WTC11 (cell line): ENCODE measurements around the gene TAF1B. TPM values are rescaled to one million over a fixed set of nuclear protein-coding genes. Genes with fewer than 3 reads are reported as not detected.
A peak's percentile ranks its signal among the peaks of the same experiment; 100 is the strongest.

Experiments used
- ATAC-seq: fragments of 200-7000 bp; cut with Tn5 transposase; 2 replicates; pipeline ENCODE4 v1.10.0; 2021; ENCODE audit warnings: mild to moderate bottlenecking, moderate library complexity
- CTCF ChIA-PET: fragments of 300-600 bp; sonication (Branson Sonifier 250); formaldehyde crosslinking; loops from one replicate; lab custom pipeline; 2021; ENCODE audit warnings: antibody characterized with exemption; lab: Charles Lee
- POLR2A ChIA-PET: fragments of 350-600 bp; sonication (Branson Sonifier 250); formaldehyde crosslinking; loops from one replicate; lab custom pipeline; 2021; ENCODE audit warnings: antibody characterized with exemption; lab: Charles Lee
- DNase-seq: peaks from one replicate; pipeline ENCODE4 v3.0.0; 2021; ENCODE audit warnings: low spot score
- H3K27ac Mint-ChIP-seq: 2 replicates; pipeline ENCODE4 v1.8.0; 2021; ENCODE audit warnings: mixed read lengths
- H3K27me3 Mint-ChIP-seq: 2 replicates; pipeline ENCODE4 v1.8.0; 2021; ENCODE audit warnings: low read depth, mild to moderate bottlenecking, moderate library complexity, mixed read lengths
- H3K36me3 Mint-ChIP-seq: 2 replicates; pipeline ENCODE4 v1.8.0; 2021; ENCODE audit warnings: mixed read lengths
- H3K4me1 Mint-ChIP-seq: 2 replicates; pipeline ENCODE4 v1.8.0; 2022; ENCODE audit warnings: mixed read lengths
- H3K4me3 Mint-ChIP-seq: 2 replicates; pipeline ENCODE4 v1.8.0; 2021; ENCODE audit warnings: mild to moderate bottlenecking, moderate library complexity, mixed read lengths
- H3K9me3 Mint-ChIP-seq: 2 replicates; pipeline ENCODE4 v1.8.0; 2021; ENCODE audit warnings: mixed read lengths
- ELF4 ChIP-seq: sonication (generic); formaldehyde crosslinking; IDR thresholded peaks from 2 replicates; pipeline ENCODE4 v1.8.1; 2022; ENCODE audit warnings: low read depth, mild to moderate bottlenecking, moderate library complexity, missing genetic modification reagents
- EMX1 ChIP-seq: fragments of 250-450 bp; sonication (Bioruptor Pico); IDR thresholded peaks from 2 replicates; pipeline ENCODE4 v1.8.0; 2021; ENCODE audit warnings: mild to moderate bottlenecking
- ESRRA ChIP-seq: sonication (generic); formaldehyde crosslinking; IDR thresholded peaks from 2 replicates; pipeline ENCODE4 v1.8.1; 2022; ENCODE audit warnings: mild to moderate bottlenecking, missing genetic modification reagents, borderline replicate concordance
- GRHL2 ChIP-seq: fragments of 250-450 bp; sonication (Bioruptor Pico); IDR thresholded peaks from 2 replicates; pipeline ENCODE4 v1.8.0; 2022; ENCODE audit warnings: mild to moderate bottlenecking, moderate library complexity; ENCODE audit not compliant: insufficient replicate concordance, severe bottlenecking
- JAZF1 ChIP-seq: fragments of 250-450 bp; sonication (Bioruptor Pico); IDR thresholded peaks from 2 replicates; pipeline ENCODE4 v1.9.0; 2021; ENCODE audit warnings: moderate library complexity, mild to moderate bottlenecking, inconsistent platforms
- JUN ChIP-seq: sonication (generic); formaldehyde crosslinking; IDR thresholded peaks from 2 replicates; pipeline ENCODE4 v1.8.0; 2023; ENCODE audit warnings: mild to moderate bottlenecking, missing genetic modification reagents
- MYBL2 ChIP-seq: sonication (generic); formaldehyde crosslinking; IDR thresholded peaks from 2 replicates; pipeline ENCODE4 v1.8.1; 2023; ENCODE audit warnings: mild to moderate bottlenecking, moderate library complexity, missing genetic modification reagents
- OVOL2 ChIP-seq: fragments of 250-450 bp; sonication (Bioruptor Pico); IDR thresholded peaks from 2 replicates; pipeline ENCODE4 v1.9.0; 2021; ENCODE audit warnings: mild to moderate bottlenecking, borderline replicate concordance
- RORB ChIP-seq: fragments of 250-450 bp; sonication (Bioruptor Pico); IDR thresholded peaks from 2 replicates; pipeline ENCODE4 v1.9.0; 2021; ENCODE audit warnings: mild to moderate bottlenecking
- TEAD1 ChIP-seq: sonication (generic); formaldehyde crosslinking; IDR thresholded peaks from 2 replicates; pipeline ENCODE4 v1.8.0; 2022; ENCODE audit warnings: mild to moderate bottlenecking, missing genetic modification reagents
- ZNF219 ChIP-seq: sonication (generic); formaldehyde crosslinking; IDR thresholded peaks from 2 replicates; pipeline ENCODE4 v1.8.0; 2023; ENCODE audit warnings: missing genetic modification reagents, mild to moderate bottlenecking, borderline replicate concordance
- ZNF263 ChIP-seq: sonication (generic); formaldehyde crosslinking; IDR thresholded peaks from 2 replicates; pipeline ENCODE4 v1.8.1; 2022; ENCODE audit warnings: low read depth, mild to moderate bottlenecking, moderate library complexity, missing genetic modification reagents
- total RNA-seq: library from RNA; stranded (reverse); gene quantifications from 3 replicates; pipeline ENCODE4 v1.2.3, GENCODE V29; 2021
- TF ChIP-seq, protein P1 (sequence below): fragments of 250-450 bp; sonication (Bioruptor Pico); IDR thresholded peaks from 2 replicates; pipeline ENCODE4 v1.9.0; 2021; ENCODE audit warnings: mild to moderate bottlenecking
- TF ChIP-seq, protein P2 (sequence below): sonication (generic); formaldehyde crosslinking; IDR thresholded peaks from 2 replicates; pipeline ENCODE4 v1.8.1; 2022; ENCODE audit warnings: low read depth, mild to moderate bottlenecking, moderate library complexity, missing genetic modification reagents, borderline replicate concordance
- TF ChIP-seq, protein P3 (sequence below): fragments of 250-450 bp; sonication (Bioruptor Pico); conservative IDR thresholded peaks from 2 replicates; pipeline ENCODE4 v1.9.0; 2021; ENCODE audit warnings: mild to moderate bottlenecking
- TF ChIP-seq, protein P4 (sequence below): sonication (generic); formaldehyde crosslinking; conservative IDR thresholded peaks from 2 replicates; pipeline ENCODE4 v1.8.1; 2023; ENCODE audit warnings: mild to moderate bottlenecking, low read depth, missing genetic modification reagents, moderate library complexity
- TF ChIP-seq, protein P5 (sequence below): sonication (generic); formaldehyde crosslinking; IDR thresholded peaks from 2 replicates; pipeline ENCODE4 v1.8.0; 2023; ENCODE audit warnings: mild to moderate bottlenecking, missing genetic modification reagents
- TF ChIP-seq, protein P6 (sequence below): fragments of 250-450 bp; sonication (Bioruptor Pico); IDR thresholded peaks from 2 replicates; pipeline ENCODE4 v1.8.0; 2021; ENCODE audit warnings: mild to moderate bottlenecking
- TF ChIP-seq, protein P7 (sequence below): sonication (generic); formaldehyde crosslinking; IDR thresholded peaks from 2 replicates; pipeline ENCODE4 v1.8.1; 2023; ENCODE audit warnings: mild to moderate bottlenecking, missing genetic modification reagents, moderate library complexity
- TF ChIP-seq, protein P8 (sequence below): fragments of 200-600 bp; IDR thresholded peaks from 2 replicates; pipeline ENCODE4 v1.8.0; 2022; ENCODE audit warnings: antibody characterized with exemption

The TAF1B gene
- total RNA-seq, 1 experiment from 2014 or later = 28.8 TPM

DNA sequence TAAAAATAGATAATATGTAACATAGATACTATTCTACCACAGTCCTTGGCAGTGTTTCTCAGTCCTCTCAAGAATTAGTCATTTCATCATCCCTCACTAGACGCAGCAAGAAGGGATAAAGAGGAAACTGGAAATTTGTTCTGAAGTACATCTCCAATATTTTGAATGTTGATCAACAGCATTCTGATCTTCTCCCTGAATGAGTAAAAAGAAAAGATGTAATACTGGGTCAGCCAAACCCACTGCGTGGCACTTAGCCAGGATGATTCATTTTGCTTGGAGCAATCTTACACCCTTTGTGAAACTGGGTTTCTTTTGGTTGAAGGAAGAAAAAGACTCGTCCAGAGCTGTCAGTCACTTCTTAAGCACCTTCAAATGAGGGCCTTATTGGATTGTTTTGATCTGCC, 54.1 kb downstream of the TAF1B start (continued):
- TF ChIP-seq, protein P1, sequence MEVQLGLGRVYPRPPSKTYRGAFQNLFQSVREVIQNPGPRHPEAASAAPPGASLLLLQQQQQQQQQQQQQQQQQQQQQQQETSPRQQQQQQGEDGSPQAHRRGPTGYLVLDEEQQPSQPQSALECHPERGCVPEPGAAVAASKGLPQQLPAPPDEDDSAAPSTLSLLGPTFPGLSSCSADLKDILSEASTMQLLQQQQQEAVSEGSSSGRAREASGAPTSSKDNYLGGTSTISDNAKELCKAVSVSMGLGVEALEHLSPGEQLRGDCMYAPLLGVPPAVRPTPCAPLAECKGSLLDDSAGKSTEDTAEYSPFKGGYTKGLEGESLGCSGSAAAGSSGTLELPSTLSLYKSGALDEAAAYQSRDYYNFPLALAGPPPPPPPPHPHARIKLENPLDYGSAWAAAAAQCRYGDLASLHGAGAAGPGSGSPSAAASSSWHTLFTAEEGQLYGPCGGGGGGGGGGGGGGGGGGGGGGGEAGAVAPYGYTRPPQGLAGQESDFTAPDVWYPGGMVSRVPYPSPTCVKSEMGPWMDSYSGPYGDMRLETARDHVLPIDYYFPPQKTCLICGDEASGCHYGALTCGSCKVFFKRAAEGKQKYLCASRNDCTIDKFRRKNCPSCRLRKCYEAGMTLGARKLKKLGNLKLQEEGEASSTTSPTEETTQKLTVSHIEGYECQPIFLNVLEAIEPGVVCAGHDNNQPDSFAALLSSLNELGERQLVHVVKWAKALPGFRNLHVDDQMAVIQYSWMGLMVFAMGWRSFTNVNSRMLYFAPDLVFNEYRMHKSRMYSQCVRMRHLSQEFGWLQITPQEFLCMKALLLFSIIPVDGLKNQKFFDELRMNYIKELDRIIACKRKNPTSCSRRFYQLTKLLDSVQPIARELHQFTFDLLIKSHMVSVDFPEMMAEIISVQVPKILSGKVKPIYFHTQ (CRISPR knock-in tag) = no peak
- TF ChIP-seq, protein P2, sequence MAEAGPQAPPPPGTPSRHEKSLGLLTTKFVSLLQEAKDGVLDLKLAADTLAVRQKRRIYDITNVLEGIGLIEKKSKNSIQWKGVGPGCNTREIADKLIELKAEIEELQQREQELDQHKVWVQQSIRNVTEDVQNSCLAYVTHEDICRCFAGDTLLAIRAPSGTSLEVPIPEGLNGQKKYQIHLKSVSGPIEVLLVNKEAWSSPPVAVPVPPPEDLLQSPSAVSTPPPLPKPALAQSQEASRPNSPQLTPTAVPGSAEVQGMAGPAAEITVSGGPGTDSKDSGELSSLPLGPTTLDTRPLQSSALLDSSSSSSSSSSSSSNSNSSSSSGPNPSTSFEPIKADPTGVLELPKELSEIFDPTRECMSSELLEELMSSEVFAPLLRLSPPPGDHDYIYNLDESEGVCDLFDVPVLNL = no peak

DNA sequence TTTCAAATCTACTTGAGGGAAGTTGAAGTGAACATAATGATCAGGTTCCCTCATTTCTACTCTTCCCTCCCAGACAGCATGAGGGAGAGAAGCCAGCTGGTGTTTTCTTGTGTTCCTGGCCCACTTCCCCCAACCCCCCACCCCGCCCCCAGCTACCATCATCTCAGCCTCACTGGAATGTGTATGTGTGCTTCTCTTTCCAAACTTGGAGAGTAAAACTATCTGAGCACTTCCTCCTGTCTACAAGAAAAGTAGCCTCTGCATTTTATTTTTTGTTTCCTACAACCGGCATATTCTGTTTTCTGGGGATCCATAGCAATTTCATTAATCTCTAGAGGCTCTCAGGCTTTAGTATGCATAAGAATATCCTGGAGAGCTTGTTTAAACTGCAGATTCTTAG, 54.6 kb downstream of the TAF1B start:
- H3K36me3 Mint-ChIP-seq = no peaks in the 10 kb centered on the region
- peak overlapping the region; percentile 28; the same call in 1 of the 2 replicates for H3K4me3 Mint-ChIP-seq
- CTCF ChIA-PET = interaction anchor here (1.6 kb wide), 1 partner anchor 84 kb away, joined by 5 read pairs; no protein-coding TSS in a partner anchor
- ATAC-seq (peak; percentile 55), DNase-seq (no peak)
- POLR2A ChIA-PET = no interaction called here
- H3K4me1 Mint-ChIP-seq = peaks cover 36% of the 10 kb centered on the region
- no peaks in the 10 kb centered on the region for H3K27me3 Mint-ChIP-seq
- H3K27ac Mint-ChIP-seq = peak overlapping the region; percentile 86
- no peaks in the 10 kb centered on the region for H3K9me3 Mint-ChIP-seq
- TF ChIP-seq RORB (CRISPR knock-in tag) (no peak), ZNF219 (CRISPR knock-in tag) (no peak), EMX1 (no peak), MYBL2 (no peak), ESRRA (CRISPR knock-in tag) (no peak), JAZF1 (CRISPR knock-in tag) (no peak), ELF4 (CRISPR knock-in tag) (no peak), GRHL2 (CRISPR knock-in tag) (no peak), JUN (no peak), OVOL2 (CRISPR knock-in tag) (no peak), ZNF263 (no peak), TEAD1 (CRISPR knock-in tag) (no peak)
- TF ChIP-seq, protein P3, sequence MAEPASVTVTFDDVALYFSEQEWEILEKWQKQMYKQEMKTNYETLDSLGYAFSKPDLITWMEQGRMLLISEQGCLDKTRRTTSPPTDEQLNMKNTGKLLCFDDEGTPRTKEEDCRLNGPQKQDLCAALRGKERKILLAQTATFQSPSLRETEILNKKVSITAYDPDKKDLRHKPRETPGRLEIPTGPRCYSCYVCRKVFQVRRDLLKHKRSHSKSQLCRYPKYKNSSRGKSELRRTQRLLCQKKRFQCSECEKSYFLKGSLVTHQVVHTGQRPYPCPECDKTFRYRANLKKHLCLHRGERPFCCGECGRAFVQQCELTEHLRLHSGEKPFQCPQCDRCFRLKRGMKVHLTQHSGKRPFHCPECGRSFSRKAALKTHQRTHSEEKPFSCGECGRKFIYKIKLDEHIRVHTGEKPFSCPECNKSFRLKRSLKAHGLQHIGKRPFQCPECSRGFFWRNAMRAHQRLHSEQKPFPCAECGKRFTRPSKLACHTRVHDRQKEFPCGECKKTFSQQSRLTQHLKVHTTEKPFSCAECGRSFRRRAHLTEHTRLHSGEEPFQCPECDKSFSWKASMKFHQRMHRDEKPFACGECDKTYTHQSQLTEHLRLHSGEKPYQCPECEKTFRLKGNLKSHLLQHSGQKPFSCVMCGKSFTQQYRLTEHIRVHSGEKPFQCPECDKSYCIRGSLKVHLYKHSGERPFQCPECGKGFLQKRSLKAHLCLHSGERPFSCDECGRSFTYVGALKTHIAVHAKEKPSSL (CRISPR knock-in tag) = no peak
- TF ChIP-seq, protein P4, sequence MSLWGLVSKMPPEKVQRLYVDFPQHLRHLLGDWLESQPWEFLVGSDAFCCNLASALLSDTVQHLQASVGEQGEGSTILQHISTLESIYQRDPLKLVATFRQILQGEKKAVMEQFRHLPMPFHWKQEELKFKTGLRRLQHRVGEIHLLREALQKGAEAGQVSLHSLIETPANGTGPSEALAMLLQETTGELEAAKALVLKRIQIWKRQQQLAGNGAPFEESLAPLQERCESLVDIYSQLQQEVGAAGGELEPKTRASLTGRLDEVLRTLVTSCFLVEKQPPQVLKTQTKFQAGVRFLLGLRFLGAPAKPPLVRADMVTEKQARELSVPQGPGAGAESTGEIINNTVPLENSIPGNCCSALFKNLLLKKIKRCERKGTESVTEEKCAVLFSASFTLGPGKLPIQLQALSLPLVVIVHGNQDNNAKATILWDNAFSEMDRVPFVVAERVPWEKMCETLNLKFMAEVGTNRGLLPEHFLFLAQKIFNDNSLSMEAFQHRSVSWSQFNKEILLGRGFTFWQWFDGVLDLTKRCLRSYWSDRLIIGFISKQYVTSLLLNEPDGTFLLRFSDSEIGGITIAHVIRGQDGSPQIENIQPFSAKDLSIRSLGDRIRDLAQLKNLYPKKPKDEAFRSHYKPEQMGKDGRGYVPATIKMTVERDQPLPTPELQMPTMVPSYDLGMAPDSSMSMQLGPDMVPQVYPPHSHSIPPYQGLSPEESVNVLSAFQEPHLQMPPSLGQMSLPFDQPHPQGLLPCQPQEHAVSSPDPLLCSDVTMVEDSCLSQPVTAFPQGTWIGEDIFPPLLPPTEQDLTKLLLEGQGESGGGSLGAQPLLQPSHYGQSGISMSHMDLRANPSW (CRISPR knock-in tag) = no peak
- TF ChIP-seq, protein P5, sequence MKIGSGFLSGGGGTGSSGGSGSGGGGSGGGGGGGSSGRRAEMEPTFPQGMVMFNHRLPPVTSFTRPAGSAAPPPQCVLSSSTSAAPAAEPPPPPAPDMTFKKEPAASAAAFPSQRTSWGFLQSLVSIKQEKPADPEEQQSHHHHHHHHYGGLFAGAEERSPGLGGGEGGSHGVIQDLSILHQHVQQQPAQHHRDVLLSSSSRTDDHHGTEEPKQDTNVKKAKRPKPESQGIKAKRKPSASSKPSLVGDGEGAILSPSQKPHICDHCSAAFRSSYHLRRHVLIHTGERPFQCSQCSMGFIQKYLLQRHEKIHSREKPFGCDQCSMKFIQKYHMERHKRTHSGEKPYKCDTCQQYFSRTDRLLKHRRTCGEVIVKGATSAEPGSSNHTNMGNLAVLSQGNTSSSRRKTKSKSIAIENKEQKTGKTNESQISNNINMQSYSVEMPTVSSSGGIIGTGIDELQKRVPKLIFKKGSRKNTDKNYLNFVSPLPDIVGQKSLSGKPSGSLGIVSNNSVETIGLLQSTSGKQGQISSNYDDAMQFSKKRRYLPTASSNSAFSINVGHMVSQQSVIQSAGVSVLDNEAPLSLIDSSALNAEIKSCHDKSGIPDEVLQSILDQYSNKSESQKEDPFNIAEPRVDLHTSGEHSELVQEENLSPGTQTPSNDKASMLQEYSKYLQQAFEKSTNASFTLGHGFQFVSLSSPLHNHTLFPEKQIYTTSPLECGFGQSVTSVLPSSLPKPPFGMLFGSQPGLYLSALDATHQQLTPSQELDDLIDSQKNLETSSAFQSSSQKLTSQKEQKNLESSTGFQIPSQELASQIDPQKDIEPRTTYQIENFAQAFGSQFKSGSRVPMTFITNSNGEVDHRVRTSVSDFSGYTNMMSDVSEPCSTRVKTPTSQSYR = no peak
- TF ChIP-seq, protein P6, sequence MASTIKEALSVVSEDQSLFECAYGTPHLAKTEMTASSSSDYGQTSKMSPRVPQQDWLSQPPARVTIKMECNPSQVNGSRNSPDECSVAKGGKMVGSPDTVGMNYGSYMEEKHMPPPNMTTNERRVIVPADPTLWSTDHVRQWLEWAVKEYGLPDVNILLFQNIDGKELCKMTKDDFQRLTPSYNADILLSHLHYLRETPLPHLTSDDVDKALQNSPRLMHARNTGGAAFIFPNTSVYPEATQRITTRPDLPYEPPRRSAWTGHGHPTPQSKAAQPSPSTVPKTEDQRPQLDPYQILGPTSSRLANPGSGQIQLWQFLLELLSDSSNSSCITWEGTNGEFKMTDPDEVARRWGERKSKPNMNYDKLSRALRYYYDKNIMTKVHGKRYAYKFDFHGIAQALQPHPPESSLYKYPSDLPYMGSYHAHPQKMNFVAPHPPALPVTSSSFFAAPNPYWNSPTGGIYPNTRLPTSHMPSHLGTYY = no peak
- TF ChIP-seq, protein P7, sequence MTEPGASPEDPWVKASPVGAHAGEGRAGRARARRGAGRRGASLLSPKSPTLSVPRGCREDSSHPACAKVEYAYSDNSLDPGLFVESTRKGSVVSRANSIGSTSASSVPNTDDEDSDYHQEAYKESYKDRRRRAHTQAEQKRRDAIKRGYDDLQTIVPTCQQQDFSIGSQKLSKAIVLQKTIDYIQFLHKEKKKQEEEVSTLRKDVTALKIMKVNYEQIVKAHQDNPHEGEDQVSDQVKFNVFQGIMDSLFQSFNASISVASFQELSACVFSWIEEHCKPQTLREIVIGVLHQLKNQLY (CRISPR knock-in tag) = no peak
- TF ChIP-seq, protein P8, sequence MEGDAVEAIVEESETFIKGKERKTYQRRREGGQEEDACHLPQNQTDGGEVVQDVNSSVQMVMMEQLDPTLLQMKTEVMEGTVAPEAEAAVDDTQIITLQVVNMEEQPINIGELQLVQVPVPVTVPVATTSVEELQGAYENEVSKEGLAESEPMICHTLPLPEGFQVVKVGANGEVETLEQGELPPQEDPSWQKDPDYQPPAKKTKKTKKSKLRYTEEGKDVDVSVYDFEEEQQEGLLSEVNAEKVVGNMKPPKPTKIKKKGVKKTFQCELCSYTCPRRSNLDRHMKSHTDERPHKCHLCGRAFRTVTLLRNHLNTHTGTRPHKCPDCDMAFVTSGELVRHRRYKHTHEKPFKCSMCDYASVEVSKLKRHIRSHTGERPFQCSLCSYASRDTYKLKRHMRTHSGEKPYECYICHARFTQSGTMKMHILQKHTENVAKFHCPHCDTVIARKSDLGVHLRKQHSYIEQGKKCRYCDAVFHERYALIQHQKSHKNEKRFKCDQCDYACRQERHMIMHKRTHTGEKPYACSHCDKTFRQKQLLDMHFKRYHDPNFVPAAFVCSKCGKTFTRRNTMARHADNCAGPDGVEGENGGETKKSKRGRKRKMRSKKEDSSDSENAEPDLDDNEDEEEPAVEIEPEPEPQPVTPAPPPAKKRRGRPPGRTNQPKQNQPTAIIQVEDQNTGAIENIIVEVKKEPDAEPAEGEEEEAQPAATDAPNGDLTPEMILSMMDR = no peak
